GM18873 (cell line): ENCODE data around the gene CLASP1.
"Not testable (repeated sequence)": the region's sequence is repeated elsewhere in the genome, so short reads cannot be mapped to it uniquely, and the experiment has no call there.

Experiments used
- ATAC-seq: cut with Tn5 transposase; IDR thresholded peaks from one replicate; pipeline ENCODE4 v1.9.1; 2021; ENCODE audit warnings: mild to moderate bottlenecking, moderate library complexity, moderate number of reproducible peaks; ENCODE audit not compliant: unreplicated experiment, low FRiP score

CLASP1 gene

DNA sequence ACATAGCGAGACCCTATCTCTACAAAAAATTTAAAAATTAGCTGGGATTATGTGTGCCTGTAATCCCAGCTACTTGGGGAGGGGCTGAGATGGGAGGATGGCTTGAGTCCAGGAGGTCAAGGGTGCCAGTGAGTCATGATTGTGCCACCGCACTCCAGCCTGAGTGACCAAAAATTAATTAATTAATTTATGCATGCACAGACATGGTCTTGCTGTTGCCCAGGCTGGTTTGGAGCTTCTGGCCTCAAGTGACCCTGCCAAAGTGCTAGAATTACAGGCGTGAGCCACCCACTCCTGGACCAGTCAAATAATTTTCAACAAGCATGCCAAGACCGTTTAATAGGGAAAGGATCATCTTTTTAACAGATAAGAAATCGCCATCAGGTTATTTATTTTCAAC lies 306.5 kb downstream of the CLASP1 start:
- ATAC-seq, result no peak

- no peak for ATAC-seq
Observed at GRCh38 chr2:121340926-121341325, 308.3 kb downstream of the CLASP1 start.

- no peak for ATAC-seq
Observed at GRCh38 chr2:121338281-121338680, 311.0 kb downstream of the CLASP1 start.

GRCh38 chr2:121336528-121337294 lies 312.6 kb downstream of the CLASP1 start:
- no peak for ATAC-seq

GRCh38 chr2:121335294-121336290 lies 313.7 kb downstream of the CLASP1 start:
- no peak for ATAC-seq

DNA sequence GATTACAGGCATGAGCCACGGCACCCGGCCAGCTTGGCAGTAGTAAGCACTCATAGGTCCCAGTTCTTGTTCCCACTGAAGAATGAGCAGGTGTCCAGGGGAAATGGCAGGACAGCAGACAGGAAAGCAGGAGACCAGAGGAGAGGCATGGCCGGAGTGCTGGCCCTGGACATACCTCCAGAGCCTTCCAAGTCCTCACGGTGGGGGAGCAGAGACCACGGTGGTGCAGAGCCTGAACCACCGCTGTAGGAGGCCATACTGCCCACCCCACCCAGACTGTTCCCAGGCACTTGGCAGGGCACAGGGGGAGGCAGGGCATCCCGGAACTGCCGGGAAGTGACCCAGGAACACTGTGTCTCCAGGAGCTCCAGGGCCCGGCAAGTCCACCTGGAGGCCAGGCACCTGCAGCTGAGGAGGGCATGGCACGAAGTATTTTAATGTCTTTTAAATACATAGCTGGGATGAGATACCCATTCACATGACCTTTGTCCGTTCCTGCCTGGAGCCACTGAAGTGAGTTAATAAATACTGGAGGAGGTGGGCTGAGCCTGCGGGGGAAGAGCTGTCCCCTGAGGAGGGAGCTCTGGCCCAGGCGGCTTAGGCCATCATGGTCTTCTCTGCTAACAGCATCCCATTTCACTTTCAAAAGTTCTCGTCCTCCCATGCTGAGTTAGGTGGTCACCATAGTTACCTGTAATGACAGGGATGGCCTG lies 314.5 kb downstream of the CLASP1 start:
- ATAC-seq, result no peak

DNA sequence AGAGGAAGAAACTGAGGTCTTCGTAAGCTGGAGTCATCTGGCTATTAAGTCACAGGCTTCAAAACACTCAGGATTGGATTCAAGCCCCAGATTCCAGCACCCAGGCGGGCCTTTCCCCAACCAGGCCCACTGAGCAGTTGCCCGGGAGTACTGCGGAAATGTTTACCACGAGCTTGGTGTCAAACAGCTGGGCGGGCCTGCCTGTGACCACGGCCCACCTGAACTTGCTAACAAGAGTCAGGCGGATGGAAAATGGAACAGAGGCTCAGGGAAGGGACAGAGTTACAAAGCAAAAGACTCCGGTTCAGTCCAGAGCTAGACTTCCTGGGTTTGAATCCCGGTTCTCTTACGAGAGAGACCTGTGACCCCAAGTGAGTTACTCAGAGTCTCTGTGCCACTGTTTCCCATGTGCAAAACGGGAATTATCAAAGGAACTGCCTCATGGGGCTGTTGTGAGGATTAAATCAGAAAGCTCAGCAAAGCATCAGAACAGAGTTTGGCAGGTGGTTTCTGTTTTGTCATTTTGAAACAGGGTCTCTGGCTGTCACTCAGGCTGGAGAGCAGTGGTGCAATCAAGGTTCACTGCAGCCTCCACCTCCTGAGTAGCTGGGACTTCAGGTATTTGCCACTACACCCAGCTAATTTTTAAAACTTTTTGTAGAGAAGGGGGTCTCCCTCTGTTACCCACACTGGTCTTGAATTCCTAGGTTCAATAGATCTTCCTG lies 315.3 kb downstream of the CLASP1 start:
- peak; percentile 87 for ATAC-seq

DNA sequence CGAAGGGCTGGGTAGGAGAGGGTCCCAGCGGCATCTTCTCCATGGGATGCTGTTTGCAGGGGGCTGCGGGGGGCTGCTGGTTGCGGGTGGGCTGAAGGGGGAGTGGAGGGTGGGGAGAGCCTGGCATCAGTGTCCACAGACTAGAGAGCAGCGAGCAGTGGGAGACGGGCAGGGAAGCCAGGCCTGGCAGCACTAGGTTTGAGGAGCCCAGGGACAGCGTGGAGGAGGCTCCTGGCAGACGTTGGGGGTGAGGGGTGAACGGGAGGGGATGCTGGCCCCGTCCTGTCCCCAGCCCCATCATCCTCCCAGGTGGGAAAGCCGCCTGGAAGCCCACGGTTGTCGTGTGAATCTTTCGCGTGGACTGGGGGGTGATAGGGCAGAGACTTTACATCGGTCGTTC lies 316.0 kb downstream of the CLASP1 start:
- no peak for ATAC-seq

DNA sequence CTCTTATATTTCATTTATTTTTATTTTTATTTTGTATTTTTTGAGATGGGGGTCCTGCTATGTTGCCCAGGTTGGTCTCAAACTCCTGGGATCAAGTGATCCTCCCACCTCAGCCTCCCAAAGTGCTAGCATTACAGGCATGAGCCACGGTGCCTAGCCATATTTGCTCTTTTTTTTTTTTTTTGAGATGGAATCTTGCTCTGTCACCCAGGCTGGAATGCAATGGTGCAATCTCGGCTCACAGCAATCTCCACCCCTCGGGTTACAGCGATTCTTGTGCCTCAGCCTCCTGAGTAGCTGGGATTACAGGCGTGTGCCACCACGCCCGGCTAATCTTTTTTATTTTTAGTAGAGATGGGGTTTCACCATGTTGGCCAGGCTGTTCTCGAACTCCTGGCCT lies 317.9 kb downstream of the CLASP1 start:
- not testable (repeated sequence) for ATAC-seq

DNA sequence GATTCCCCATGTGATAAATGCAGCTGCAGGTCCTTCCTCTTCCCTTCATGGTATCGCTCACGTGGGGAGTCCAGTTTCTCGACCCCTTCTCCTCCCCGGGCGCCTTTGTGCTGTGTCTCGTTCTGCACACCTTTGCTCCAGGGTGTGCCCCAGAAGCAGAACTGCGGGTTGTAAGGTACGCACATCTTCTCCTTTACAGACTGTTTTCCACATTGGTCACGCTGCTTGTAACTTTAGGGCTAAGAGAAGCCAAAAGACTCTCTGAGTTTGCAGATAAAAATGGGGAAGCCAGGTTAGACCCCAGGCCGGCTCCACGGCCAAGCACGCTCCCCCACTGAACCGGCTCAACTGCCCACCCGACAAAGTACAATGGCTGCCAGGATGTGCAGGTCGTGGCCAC lies 318.3 kb downstream of the CLASP1 start:
- no peak for ATAC-seq

DNA sequence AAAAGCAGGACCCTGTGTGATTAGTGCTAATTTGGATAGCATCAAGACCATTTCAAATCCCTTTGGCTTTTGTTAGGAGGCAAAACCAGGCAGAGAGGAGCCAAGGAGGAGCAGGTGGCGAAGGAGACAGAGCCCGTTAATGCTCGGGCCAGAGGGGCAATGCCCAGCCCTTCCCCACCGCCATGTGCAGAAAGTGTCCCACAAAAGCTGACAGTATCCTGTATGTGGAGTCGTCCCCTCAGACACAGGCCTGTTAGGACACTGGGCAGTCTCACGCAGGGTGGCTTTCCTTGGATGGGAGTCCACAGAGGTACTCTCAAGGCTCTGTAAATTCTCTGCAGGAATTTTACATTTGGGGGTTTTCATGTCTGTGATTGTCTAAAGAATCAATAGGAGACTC lies 319.5 kb downstream of the CLASP1 start:
- no peak for ATAC-seq

DNA sequence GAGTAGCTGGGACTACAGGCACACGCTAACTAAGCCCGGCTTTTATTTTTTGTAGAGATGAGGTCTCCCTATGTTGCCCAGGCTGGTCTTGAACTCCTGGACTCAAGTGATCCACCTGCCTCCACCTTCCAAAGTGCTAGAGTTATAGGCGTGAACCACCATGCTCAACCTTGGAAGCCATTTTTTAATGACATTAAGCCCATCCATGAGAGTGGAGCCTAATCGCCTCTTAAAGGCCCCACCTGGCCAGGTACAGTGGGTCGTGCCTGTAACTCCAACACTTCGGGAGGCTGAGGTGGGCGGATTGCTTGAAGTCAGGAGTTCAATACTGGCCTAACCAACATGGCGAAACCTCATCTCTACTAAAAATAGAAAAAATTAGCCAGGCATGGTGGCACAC lies 322.6 kb downstream of the CLASP1 start:
- ATAC-seq, result no peak

DNA sequence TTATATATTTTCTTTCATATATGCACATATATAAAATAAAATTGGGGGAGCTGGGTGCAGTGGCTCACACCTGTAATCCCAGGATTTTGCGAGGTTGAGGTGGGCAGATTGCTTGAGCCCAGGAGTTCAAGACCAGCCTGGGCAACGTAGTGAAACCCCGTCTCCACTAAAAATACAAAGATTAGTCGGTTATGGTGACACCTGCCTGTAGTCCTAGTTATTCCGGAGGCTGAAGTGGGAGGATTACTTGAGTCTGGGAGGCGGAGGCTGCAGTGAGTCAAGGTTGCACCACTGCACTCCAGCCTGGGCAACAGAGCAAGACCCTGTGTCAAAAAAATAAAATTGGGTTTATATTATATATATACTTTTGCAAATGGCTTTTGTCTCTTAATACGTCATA lies 324.7 kb downstream of the CLASP1 start:
- no peak for ATAC-seq

GRCh38 chr2:121321476-121321875 lies 327.8 kb downstream of the CLASP1 start:
- ATAC-seq, result no peak

- no peak for ATAC-seq
Observed at GRCh38 chr2:121319941-121320340, 329.3 kb downstream of the CLASP1 start.

- ATAC-seq, result no peak
Observed at GRCh38 chr2:121316986-121317385, 332.3 kb downstream of the CLASP1 start.

GRCh38 chr2:121313701-121314100 lies 335.6 kb downstream of the CLASP1 start:
- ATAC-seq, result not testable (repeated sequence)

DNA sequence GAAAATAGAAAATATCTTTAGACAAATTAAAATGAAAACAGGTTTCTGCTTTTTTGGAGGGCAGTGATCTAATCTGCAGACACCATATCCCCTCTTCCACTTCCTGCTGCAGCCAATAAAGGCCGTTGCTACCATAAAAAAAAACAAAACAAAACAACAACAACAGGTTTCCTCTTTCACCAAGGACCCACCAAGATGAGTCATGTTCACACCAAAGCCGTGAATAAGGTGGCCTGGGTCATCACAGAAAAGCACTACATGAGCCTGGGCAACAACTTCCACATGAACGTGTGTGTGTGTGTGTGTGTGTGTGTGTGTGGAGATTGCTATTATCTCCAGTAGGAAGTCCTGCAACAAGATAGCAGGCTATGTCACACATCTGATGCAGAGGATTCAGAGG lies 339.5 kb downstream of the CLASP1 start:
- peak; percentile 86 for ATAC-seq

DNA sequence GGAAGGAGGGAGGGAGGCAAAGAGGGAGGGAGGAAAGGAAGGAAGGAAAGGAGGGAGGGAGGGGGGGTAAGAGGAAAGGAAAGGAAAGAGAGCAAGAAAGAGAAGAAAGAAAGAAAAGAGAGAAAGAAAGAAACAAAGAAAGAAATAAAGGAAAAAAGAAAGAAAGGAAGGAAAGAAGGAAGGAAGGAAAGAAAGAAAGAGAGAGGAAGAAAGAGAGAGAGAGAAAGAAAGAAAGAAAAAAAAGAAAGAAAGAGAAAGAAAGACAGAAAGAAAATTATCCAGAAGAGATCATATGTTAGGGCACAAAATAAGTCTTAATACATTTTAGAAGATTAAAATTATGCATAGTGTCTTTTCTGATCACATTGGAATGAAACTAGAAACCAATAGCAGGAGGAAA lies 339.9 kb downstream of the CLASP1 start:
- ATAC-seq, result no peak

DNA sequence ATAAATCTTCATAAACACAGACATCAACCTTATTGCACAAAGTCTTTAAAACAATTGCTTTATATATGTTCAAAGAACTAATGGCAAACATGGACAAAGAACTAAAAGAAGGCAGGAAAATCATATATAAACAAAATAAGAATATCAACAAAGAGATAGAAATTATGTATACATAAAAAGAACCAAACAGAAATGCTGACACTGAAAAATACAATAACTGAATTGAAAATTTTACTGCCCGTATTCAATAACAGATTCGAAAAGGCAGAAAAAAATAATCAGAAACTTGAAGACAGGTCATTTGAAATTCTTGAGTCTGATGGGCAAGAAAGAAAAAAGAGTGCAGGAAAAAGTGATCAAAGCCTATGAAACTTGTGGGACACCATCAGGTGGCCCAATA lies 342.2 kb downstream of the CLASP1 start:
- ATAC-seq, result no peak
